Measurements from ENCODE around the gene C1QTNF12. TPM values are rescaled to one million over a fixed set of nuclear protein-coding genes. Genes with fewer than 3 reads are reported as not detected.

Gene C1QTNF12
- total and polyA plus RNA-seq, 7 donors, result 1.9 to 28.7 (median 17.6) TPM; not detected in 2

DNA sequence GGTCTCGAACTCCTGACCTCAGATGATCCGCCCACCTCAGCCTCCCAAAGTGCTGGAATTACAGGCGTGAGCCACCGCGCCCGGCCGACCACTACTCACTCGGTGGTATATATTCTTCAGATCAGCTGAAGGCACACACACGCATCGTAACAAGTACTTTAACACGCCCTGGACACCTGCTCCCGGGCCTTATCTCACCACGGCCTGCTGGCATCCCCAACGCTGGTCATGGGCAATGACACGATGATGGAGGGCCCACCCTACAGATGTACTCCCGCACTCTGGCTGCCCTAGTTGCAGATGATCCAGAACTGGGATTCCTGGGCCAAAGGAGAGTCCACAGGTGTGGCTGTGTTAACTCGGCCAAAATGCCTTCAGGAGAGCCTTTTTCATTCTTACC lies 15.5 kb upstream of the C1QTNF12 start:
- H3K27ac ChIP-seq, result no peak overlapping the region
- WGBS, 2 donors, result 92 to 95% methylated on average over 17 of the region's 17 CpGs
- DNase-seq, result no peak
- intact Hi-C loops (cut with DNase I), result no loop called here
- H3K27me3 ChIP-seq, result no peaks in the 10 kb centered on the region
- H3K36me3 ChIP-seq, result peaks cover 21 to 70% (median 38%) of the 10 kb centered on the region in 4 donors
- no peaks in the 10 kb centered on the region for H3K9me3 ChIP-seq
- H3K4me1 ChIP-seq, result peaks cover 0 to 17% (median 9%) of the 10 kb centered on the region in 4 donors
- TF ChIP-seq POLR2AphosphoS5 (IDR thresholded peaks at IDR 0.05) (no peak), EP300 (IDR thresholded peaks at IDR 0.05) (no peak), POLR2A (IDR thresholded peaks at IDR 0.05) (no peak)
- TF ChIP-seq, protein P1, sequence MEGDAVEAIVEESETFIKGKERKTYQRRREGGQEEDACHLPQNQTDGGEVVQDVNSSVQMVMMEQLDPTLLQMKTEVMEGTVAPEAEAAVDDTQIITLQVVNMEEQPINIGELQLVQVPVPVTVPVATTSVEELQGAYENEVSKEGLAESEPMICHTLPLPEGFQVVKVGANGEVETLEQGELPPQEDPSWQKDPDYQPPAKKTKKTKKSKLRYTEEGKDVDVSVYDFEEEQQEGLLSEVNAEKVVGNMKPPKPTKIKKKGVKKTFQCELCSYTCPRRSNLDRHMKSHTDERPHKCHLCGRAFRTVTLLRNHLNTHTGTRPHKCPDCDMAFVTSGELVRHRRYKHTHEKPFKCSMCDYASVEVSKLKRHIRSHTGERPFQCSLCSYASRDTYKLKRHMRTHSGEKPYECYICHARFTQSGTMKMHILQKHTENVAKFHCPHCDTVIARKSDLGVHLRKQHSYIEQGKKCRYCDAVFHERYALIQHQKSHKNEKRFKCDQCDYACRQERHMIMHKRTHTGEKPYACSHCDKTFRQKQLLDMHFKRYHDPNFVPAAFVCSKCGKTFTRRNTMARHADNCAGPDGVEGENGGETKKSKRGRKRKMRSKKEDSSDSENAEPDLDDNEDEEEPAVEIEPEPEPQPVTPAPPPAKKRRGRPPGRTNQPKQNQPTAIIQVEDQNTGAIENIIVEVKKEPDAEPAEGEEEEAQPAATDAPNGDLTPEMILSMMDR (IDR thresholded peaks at IDR 0.05), result no peak
- H3K4me3 ChIP-seq, result no peak overlapping the region

DNA sequence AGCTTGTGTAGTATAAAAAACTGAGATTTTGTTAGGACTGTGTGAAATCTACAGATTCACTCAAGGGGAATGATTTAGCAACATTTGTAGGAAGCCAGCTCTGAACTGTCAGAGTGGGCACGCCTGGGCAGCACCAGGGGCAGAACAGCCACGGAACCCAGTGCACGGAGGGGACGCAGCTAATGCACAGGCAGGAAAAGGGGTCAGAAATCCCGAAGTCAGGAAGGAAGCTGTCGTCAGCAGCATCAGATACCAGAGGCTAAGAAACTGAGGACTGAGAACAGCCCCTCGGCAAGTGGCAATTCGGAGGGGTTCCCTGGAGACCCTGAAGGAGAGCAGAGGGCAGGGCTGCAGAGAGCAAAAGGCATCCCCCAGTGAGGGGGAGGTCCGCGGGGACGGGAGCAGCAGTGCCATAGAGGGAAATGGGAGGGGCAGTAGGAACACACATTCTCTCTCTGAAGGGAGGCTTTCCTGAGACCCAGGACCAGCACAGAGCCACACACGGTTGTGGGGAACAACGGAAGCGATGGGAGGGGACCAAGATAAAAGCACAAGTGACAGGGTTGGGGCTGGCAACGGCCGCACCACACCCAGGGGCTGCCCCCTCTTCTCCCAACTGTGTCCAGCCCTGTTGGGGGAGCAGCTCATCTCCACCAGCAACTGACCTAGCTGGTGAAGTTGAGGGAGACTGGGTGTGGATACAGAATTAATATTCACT lies 14.5 kb upstream of the C1QTNF12 start:
- Histone ChIP-seq H3K4me1 (peaks cover 0 to 17% (median 9%) of the 10 kb centered on the region in 4 donors), H3K36me3 (peaks cover 26 to 79% (median 41%) of the 10 kb centered on the region in 4 donors), H3K27me3 (no peaks in the 10 kb centered on the region), H3K4me3 (no peak overlapping the region), H3K9me3 (no peaks in the 10 kb centered on the region), H3K27ac (no peak overlapping the region)
- no peak for DNase-seq
- TF ChIP-seq POLR2AphosphoS5 (IDR thresholded peaks at IDR 0.05) (no peak), POLR2A (IDR thresholded peaks at IDR 0.05) (no peak), EP300 (IDR thresholded peaks at IDR 0.05) (no peak)
- TF ChIP-seq, protein P1 (IDR thresholded peaks at IDR 0.05), result no peak
- 76 to 84% methylated on average over 16 of the region's 16 CpGs for WGBS, 2 donors
- intact Hi-C loops (cut with DNase I), result no loop called here

DNA sequence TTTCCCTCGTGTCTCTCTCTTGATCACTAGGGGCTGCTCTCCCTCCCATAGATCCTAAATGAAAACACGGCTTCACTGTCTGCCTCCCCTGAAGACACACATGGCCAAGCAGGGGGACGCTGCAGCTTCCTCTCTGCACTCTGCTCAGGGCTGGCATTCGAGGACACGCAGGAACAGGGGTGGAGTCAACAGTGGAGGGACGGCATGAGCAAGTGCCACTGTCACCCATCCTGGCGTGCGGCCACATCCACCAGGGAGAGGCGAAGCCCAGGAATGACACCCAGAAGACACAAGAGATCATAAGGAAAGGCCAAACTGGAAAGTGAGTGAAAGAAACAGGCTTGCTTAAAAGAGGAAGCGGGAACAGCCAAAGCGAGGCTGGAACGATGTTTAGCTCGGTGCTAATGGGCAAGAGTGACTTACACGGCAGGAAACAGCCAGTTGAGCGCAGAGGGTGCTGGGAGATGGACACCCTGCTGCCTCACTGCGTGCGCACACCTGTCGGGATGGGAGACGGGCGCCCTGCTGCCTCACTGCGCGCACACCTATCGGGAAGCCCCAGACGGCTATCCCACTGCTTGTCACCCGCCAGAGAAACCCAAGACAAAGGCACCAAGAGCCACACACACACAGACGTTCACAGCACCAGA lies 13.6 kb upstream of the C1QTNF12 start:
- 84% methylated on average over 26 of the region's 26 CpGs for WGBS, 2 donors

DNA sequence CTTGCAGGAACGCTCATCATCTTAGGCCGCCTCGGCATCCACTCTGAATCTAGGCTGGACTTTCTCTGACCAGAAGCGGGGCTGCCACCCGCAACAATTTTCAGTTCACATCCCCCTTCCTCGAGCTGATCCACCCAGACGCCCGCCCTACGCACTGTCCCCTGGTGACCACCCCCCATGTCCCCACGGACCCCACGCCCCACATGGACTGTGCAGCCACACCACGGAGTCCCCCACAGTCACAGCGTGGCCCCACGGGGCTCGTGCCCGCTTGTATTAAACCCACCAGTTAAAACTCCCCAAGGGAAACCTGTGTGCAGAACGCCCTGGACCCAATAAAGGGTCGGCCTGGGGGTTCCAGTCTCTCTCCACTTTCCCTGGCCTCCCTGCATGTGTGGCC lies 13.0 kb upstream of the C1QTNF12 start:
- Histone ChIP-seq H3K9me3 (no peaks in the 10 kb centered on the region), H3K27me3 (no peaks in the 10 kb centered on the region), H3K27ac (no peak overlapping the region), H3K4me3 (no peak overlapping the region), H3K4me1 (peaks cover 0 to 8% (median 2%) of the 10 kb centered on the region in 4 donors), H3K36me3 (peaks cover 32 to 86% (median 52%) of the 10 kb centered on the region in 4 donors)
- WGBS, 2 donors, result 94 to 95% methylated on average over 18 of the region's 18 CpGs
- DNase-seq, result no peak
- intact Hi-C loops (cut with DNase I), result no loop called here
- TF ChIP-seq, protein P1 (IDR thresholded peaks at IDR 0.05), result no peak
- TF ChIP-seq POLR2A (IDR thresholded peaks at IDR 0.05) (no peak), POLR2AphosphoS5 (IDR thresholded peaks at IDR 0.05) (no peak), EP300 (IDR thresholded peaks at IDR 0.05) (no peak)

More for the DNA sequence above, 13.6 kb upstream of the C1QTNF12 start:
- Histone ChIP-seq H3K27me3 (no peaks in the 10 kb centered on the region), H3K4me3 (no peak overlapping the region), H3K4me1 (peaks cover 0 to 14% (median 6%) of the 10 kb centered on the region in 4 donors), H3K9me3 (no peaks in the 10 kb centered on the region), H3K27ac (no peak overlapping the region), H3K36me3 (peaks cover 32 to 86% (median 47%) of the 10 kb centered on the region in 4 donors)
- intact Hi-C loops (cut with DNase I), result no loop called here
- TF ChIP-seq POLR2AphosphoS5 (IDR thresholded peaks at IDR 0.05), result no peak
- TF ChIP-seq, protein P1 (IDR thresholded peaks at IDR 0.05), result no peak
- DNase-seq, result no peak

All from sigmoid colon (tissue), 7 donors.